ENCODE results near the gene RANBP9. TPM values are rescaled to one million over a fixed set of nuclear protein-coding genes. Genes with fewer than 3 reads are reported as not detected.

Gene RANBP9
- total RNA-seq, 6 experiments from 2014 or later = 14.1 to 17.9 (median 15.9) TPM

- intact Hi-C loops (cut with DNase I) = no loop called here
- WGBS (ENCODE audit: insufficient coverage, low coverage, low lambda C conversion rate, missing lambda C conversion rate) = 65% methylated on average over 4 of the region's 4 CpGs
- TF ChIP-seq POLR2A (IDR thresholded peaks at IDR 0.05) (no peak), CTCF (IDR thresholded peaks at IDR 0.05) (no peak)
- no peak overlapping the region for H3K27ac ChIP-seq
- no peaks in the 10 kb centered on the region for H3K9me3 ChIP-seq
- no peak overlapping the region for H3K4me3 ChIP-seq
- no peaks in the 10 kb centered on the region for H3K27me3 ChIP-seq
- H3K36me3 ChIP-seq = peaks cover 0 to 17% (median 4%) of the 10 kb centered on the region in 4 donors
- peak in 2 of 4 donors; percentile 26 to 50 for ATAC-seq
- no peak for DNase-seq
- no peaks in the 10 kb centered on the region for H3K4me1 ChIP-seq
These were observed 75.5 kb downstream of the RANBP9 start for GRCh38 chr6:13635948-13636658.

DNA sequence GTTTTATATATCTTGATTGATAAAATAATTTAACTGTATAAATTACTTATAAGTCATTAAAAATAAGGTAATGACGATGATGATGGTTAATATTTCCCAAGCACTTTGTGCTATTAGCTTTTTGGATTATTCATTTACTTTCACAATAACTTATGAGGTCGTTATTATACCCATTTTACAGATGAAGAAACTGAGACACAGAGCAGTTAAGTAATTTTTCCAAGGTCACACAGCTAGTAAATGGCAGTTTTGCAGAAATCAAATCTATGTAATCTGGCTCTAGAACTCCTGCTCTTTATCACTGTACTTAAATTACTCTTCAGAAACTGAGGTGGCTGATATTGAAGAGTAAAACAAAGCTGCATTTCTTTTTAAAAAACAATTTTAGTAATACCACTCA is 78.3 kb downstream of the RANBP9 start:
- WGBS (ENCODE audit: insufficient coverage, low coverage, low lambda C conversion rate, missing lambda C conversion rate) = 95% methylated on average over 2 of the region's 2 CpGs
- intact Hi-C loops (cut with DNase I) = no loop called here
- DNase-seq (no peak), ATAC-seq (no peak)
- Histone ChIP-seq H3K4me1 (no peaks in the 10 kb centered on the region), H3K36me3 (peaks cover 0 to 20% (median 2%) of the 10 kb centered on the region in 4 donors), H3K4me3 (no peak overlapping the region), H3K27ac (no peak overlapping the region), H3K27me3 (no peaks in the 10 kb centered on the region), H3K9me3 (no peaks in the 10 kb centered on the region)
- TF ChIP-seq CTCF (IDR thresholded peaks at IDR 0.05) = no peak
- TF ChIP-seq POLR2A (IDR thresholded peaks at IDR 0.05) = no peak

- 81% methylated on average over 1 of the region's 1 CpG for WGBS (ENCODE audit: insufficient coverage, low coverage, low lambda C conversion rate, missing lambda C conversion rate)
- intact Hi-C loops (cut with DNase I) = no loop called here
- H3K9me3 ChIP-seq = no peaks in the 10 kb centered on the region
These were observed 81.1 kb downstream of the RANBP9 start for GRCh38 chr6:13630499-13630898.

GRCh38 chr6:13629459-13630116 is 82.0 kb downstream of the RANBP9 start:
- Histone ChIP-seq H3K27ac (no peak overlapping the region), H3K9me3 (no peaks in the 10 kb centered on the region), H3K27me3 (no peaks in the 10 kb centered on the region), H3K4me3 (no peak overlapping the region), H3K36me3 (peaks cover 0 to 17% (median 8%) of the 10 kb centered on the region in 4 donors), H3K4me1 (no peaks in the 10 kb centered on the region)
- WGBS (ENCODE audit: insufficient coverage, low coverage, low lambda C conversion rate, missing lambda C conversion rate) = 51% methylated on average over 4 of the region's 4 CpGs
- DNase-seq (no peak), ATAC-seq (no peak)
- intact Hi-C loops (cut with DNase I) = no loop called here
- TF ChIP-seq CTCF (IDR thresholded peaks at IDR 0.05) = no peak

More at GRCh38 chr6:13630499-13630898, 81.1 kb downstream of the RANBP9 start:
- no peak for ATAC-seq
- DNase-seq = no peak
- TF ChIP-seq CTCF (IDR thresholded peaks at IDR 0.05) = no peak
- Histone ChIP-seq H3K4me3 (no peak overlapping the region), H3K27ac (no peak overlapping the region), H3K4me1 (no peaks in the 10 kb centered on the region), H3K36me3 (peaks cover 0 to 10% (median 4%) of the 10 kb centered on the region in 4 donors), H3K27me3 (no peaks in the 10 kb centered on the region)

All from right lobe of liver (tissue), 6 donors.